Esophagus muscularis mucosa (tissue), 3 donors: ENCODE data around the gene CEACAM20.

Source experiments
- CTCF ChIP-seq, 3 experiments: fragments of 200-600 bp in 2 of 3; fragments of 450-650 bp in 1 of 3; sonication (generic) in 2 of 3; IDR thresholded peaks; one replicate each; pipeline ENCODE4 v1.5.1; 2017 to 2019; ENCODE audit warnings: antibody characterized with exemption in 3 of 3, mild to moderate bottlenecking in 2 of 3, moderate library complexity in 1 of 3
- POLR2AphosphoS5 ChIP-seq, 2 donors: sonication (generic); formaldehyde crosslinking; IDR thresholded peaks; one replicate each; pipeline ENCODE4 v1.6.1; 2017; ENCODE audit warnings: antibody characterized with exemption in 2 of 2

- TF ChIP-seq CTCF (IDR thresholded peaks at IDR 0.05): no peak
- no peak for TF ChIP-seq POLR2AphosphoS5 (IDR thresholded peaks at IDR 0.05)
Measured at GRCh38 chr19:44521370-44521769, 8.1 kb downstream of the CEACAM20 start.
